Heart left ventricle (tissue), 16 donors: Measurements from ENCODE around the gene ARRDC1. TPM values are rescaled to one million over a fixed set of nuclear protein-coding genes. Genes with fewer than 3 reads are reported as not detected.

Source experiments
- ATAC-seq, 4 donors: fragments of 200-7000 bp; cut with Tn5 transposase; one replicate each; pipeline ENCODE4 v1.9.1; 2020 to 2022; ENCODE audit warnings: moderate library complexity in 4 of 4, mild to moderate bottlenecking in 3 of 4, moderate number of reproducible peaks in 1 of 4
- DNase-seq, 5 donors: peaks; one replicate each; pipeline ENCODE4 v3.0.0-alpha.2; 2020
- H3K27ac ChIP-seq, 12 donors: fragments of 200-600 bp; sonication (generic) in 4 of 12; one replicate each; pipeline versions ENCODE4 v1.5.0 to v1.8.0; 2016 to 2022; ENCODE audit warnings: mild to moderate bottlenecking in 2 of 12
- H3K27me3 ChIP-seq, 9 donors: fragments of 200-600 bp; sonication (generic) in 2 of 9; one replicate each; pipeline versions ENCODE4 v1.5.1 to v1.8.0; 2016 to 2022; ENCODE audit warnings: mild to moderate bottlenecking in 3 of 9
- H3K36me3 ChIP-seq, 9 donors: fragments of 200-600 bp; sonication (generic) in 2 of 9; one replicate each; pipeline versions ENCODE4 v1.5.0 to v1.8.0; 2018 to 2022; ENCODE audit warnings: mild to moderate bottlenecking in 2 of 9
- H3K4me1 ChIP-seq, 12 donors: fragments of 200-600 bp; sonication (generic) in 4 of 12; one replicate each; pipeline versions ENCODE4 v1.5.0 to v1.8.0; 2016 to 2022; ENCODE audit warnings: mild to moderate bottlenecking in 3 of 12
- H3K4me3 ChIP-seq, 12 donors: fragments of 200-600 bp; sonication (generic) in 4 of 12; one replicate each; pipeline versions ENCODE4 v1.5.0 to v1.8.0; 2017 to 2022; ENCODE audit warnings: mild to moderate bottlenecking in 9 of 12, moderate library complexity in 4 of 12
- H3K9me3 ChIP-seq, 12 donors: fragments of 200-600 bp; sonication (generic) in 4 of 12; one replicate each; pipeline versions ENCODE4 v1.5.0 to v1.8.0; 2016 to 2022; ENCODE audit warnings: mild to moderate bottlenecking in 1 of 12
- CTCF ChIP-seq, 12 donors: fragments of 200-600 bp; sonication (generic) in 4 of 12; IDR thresholded peaks; one replicate each; pipeline versions ENCODE4 v1.5.0 to v1.8.0; 2018 to 2022; ENCODE audit warnings: antibody characterized with exemption in 12 of 12, mild to moderate bottlenecking in 5 of 12
- POLR2A ChIP-seq, 2 donors: fragments of 450-650 bp; IDR thresholded peaks; one replicate each; pipeline ENCODE4 v1.6.1; 2017; ENCODE audit warnings: antibody characterized with exemption in 2 of 2, mild to moderate bottlenecking in 2 of 2, moderate library complexity in 2 of 2
- WGBS, 4 donors: extraction: QIAGEN DNeasy Blood & Tissue Kit in 2 of 4; methylation state at CpG; one replicate each; pipeline versions ENCODE4 v1.1.5 to v1.1.7; 2013 to 2018; 5-methylcytosine and 5-hydroxymethylcytosine counted together
- intact Hi-C, 10 donors: fragments of 100-400 bp; cut with DNase I; formaldehyde crosslinking; loops; one replicate each; pipeline versions ENCODE4 v1.11.1 to v1.14.2; 2022
- polyA plus RNA-seq, 2 donors: library from polyadenylated mRNA; stranded (reverse); fragments of 200-250 nt; gene quantifications; one replicate each; pipeline ENCODE4 v1.2.3, GENCODE V29; 2013
- total RNA-seq, 9 donors: library from RNA; depleted of rRNA in 2 of 9; stranded (reverse); fragments of >200 nt in 2 of 9; fragmentation: NEBNext Ultra II Directional in 3 of 9; extraction: Animal tissue kit (Norgen Biotek cat#: 25700) in 3 of 9; gene quantifications; one replicate each; pipeline versions ENCODE4 v1.1.0 to v1.2.4, GENCODE V29; 2016 to 2023
- donor health status: ischemic (EF 13 %, LVEDD 7.1; RV severe dilation, severe dysfunction).
- donor health status: healthy with polysubstance abuse.
- donor health status: DM: no; HTN: yes; CAD: no.
- donor health status: DM: no; HTN: no; CAD: no.
- donor health status: ischemic (EF 25% LVEDD 6.9; RV normal size, moderate dysfunction).
- donor health status: ischemic (EF 25% LVEDD 5.7; RV mildly dilated, moderate dysfunction).
- donor health status: healthy.
- donor health status: DM: yes; HTN: yes; CAD: no.
- donor health status: ischemic (EF 35%, LVEDD 5.7; RV mildly dilated, moderate dysfunction).
- donor health status: nonischemic (EF 11% LVEDD 7.7; RV severe dilation, severe dysfunction).
- donor health status: DM: yes; HTN: yes; CAD: no.
- donor health status: PGD.
- donor health status: ischemic (EF 29% LVEDD 5.4; RV normal size, mild dysfunction).
- donor health status: nonischemic (EF 23%, LVEDD 6.1; RV moderate dilation, normal function).

ARRDC1 gene
- total and polyA plus RNA-seq, 11 donors = 14.1 to 43.6 (median 23.2) TPM

GRCh38 chr9:137607141-137607857, 1.8 kb downstream of the ARRDC1 start:
- intact Hi-C loops = no loop called here
- Histone ChIP-seq H3K4me3 (peak overlapping the region in 10 of 12 donors; percentile 61 to 91 (median 80)), H3K27ac (peak overlapping the region in 8 of 12 donors; percentile 8 to 94 (median 82)), H3K36me3 (no peaks in the 10 kb centered on the region), H3K9me3 (no peaks in the 10 kb centered on the region), H3K27me3 (no peaks in the 10 kb centered on the region), H3K4me1 (peaks cover 7 to 63% (median 35%) of the 10 kb centered on the region in 12 donors)
- ATAC-seq = peak in 3 of 4 donors; percentile 4 to 35 (median 5)
- TF ChIP-seq CTCF (IDR thresholded peaks at IDR 0.05) = no peak
- TF ChIP-seq POLR2A (IDR thresholded peaks at IDR 0.05) = no peak
- peak in 3 of 5 donors; percentile 46 to 63 (median 62) for DNase-seq
- 23 to 35% (median 27%) methylated on average over 11 to 17 of the region's 17 CpGs for WGBS, 4 donors

- H3K27ac ChIP-seq = no peak overlapping the region
- H3K27me3 ChIP-seq = no peaks in the 10 kb centered on the region
- peaks cover 7 to 61% (median 39%) of the 10 kb centered on the region in 12 donors for H3K4me1 ChIP-seq
- TF ChIP-seq POLR2A (IDR thresholded peaks at IDR 0.05) (no peak), CTCF (IDR thresholded peaks at IDR 0.05) (no peak)
- no peaks in the 10 kb centered on the region for H3K9me3 ChIP-seq
- no peak overlapping the region for H3K4me3 ChIP-seq
- DNase-seq = peak in 1 of 5 donors; percentile 14
- peaks cover 0 to 27% (median 21%) of the 10 kb centered on the region in 9 donors for H3K36me3 ChIP-seq
- intact Hi-C loops = no loop called here
- WGBS, 4 donors = 80 to 85% (median 82%) methylated on average over 4 to 6 of the region's 6 CpGs
- no peak for ATAC-seq
Measured at GRCh38 chr9:137610944-137611343, 5.5 kb downstream of the ARRDC1 start.

- ATAC-seq (peak in 3 of 4 donors; percentile 26 to 44 (median 26)), DNase-seq (peak in 2 of 5 donors; percentile 13 to 78)
- H3K4me1 ChIP-seq = peaks cover 0 to 57% (median 31%) of the 10 kb centered on the region in 12 donors
- H3K27ac ChIP-seq = peak overlapping the region in 5 of 12 donors; percentile 15 to 57 (median 25)
- no peaks in the 10 kb centered on the region for H3K9me3 ChIP-seq
- WGBS, 4 donors = 47 to 57% (median 51%) methylated on average over 13 to 21 of the region's 21 CpGs
- no peaks in the 10 kb centered on the region for H3K27me3 ChIP-seq
- intact Hi-C loops = no loop called here
- no peak overlapping the region for H3K4me3 ChIP-seq
- TF ChIP-seq CTCF (IDR thresholded peaks at IDR 0.05) (no peak), POLR2A (IDR thresholded peaks at IDR 0.05) (peak in 1 of 2 donors; percentile 9)
- H3K36me3 ChIP-seq = peaks cover 0 to 36% (median 27%) of the 10 kb centered on the region in 9 donors
Measured at GRCh38 chr9:137611623-137612609, 6.4 kb downstream of the ARRDC1 start.
